GM19468 (cell line): Measurements from ENCODE around the gene PPP1CC.

Experiments
- ATAC-seq: cut with Tn5 transposase; IDR thresholded peaks from one replicate; pipeline ENCODE4 v1.9.1; 2021; ENCODE audit warnings: mild to moderate bottlenecking, moderate library complexity, moderate number of reproducible peaks; ENCODE audit not compliant: unreplicated experiment; ENCODE audit errors: extremely low read depth

Gene PPP1CC

GRCh38 chr12:110690127-110690430 lies 52.6 kb downstream of the PPP1CC start:
- ATAC-seq, result no peak

DNA sequence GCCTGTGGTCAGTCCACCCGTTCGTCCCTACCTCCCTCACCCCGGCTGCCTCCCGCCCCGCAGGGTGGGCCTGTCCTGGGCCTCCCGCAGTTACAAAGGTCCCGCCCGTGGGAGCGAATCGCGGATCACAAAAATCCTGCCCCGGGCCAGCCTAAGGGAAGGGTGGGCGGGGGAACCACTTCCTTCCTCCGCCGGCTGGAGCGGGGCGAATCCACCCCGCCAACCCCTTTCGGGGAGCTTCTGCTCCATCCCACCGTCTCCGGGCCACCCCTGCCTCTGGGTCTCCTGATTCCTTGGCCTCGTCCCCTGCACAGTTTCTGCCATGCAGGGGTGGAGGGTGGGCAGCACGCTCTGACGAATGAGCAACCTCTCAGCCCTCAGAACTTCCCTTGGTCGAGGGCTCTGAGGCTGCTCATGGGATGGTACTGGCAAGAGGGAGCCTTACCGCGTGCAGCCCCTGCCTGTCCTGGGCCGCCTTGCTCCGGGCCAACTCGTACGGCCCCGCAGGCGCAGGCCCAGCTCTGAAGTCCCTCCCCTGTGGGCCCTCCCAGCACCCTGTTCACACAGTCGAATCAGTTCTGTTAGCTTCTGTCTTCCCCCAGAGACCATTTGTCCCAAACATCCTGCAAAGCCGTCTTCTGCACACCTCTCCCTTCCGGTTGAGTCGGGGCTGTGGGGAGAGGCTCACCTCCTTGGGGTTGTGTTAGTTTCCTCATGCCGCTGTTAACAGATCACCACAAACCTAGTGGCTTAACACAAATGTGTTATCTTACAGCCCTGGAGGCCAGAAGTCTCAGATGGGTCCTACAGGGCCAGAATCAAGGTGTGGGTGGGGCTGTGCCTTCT lies 53.2 kb downstream of the PPP1CC start:
- ATAC-seq, result peak; percentile 29

GRCh38 chr12:110688446-110689280 lies 54.0 kb downstream of the PPP1CC start, which contains the start of gene HVCN1:
Gene HVCN1, minus strand, starts transcription at chr12:110689115. Its CDS starts 5,870 bp downstream, at chr12:110683245.
- no peak for ATAC-seq

GRCh38 chr12:110687396-110688169 lies 55.1 kb downstream of the PPP1CC start:
- no peak for ATAC-seq

GRCh38 chr12:110686294-110686903 lies 56.3 kb downstream of the PPP1CC start:
- no peak for ATAC-seq

DNA sequence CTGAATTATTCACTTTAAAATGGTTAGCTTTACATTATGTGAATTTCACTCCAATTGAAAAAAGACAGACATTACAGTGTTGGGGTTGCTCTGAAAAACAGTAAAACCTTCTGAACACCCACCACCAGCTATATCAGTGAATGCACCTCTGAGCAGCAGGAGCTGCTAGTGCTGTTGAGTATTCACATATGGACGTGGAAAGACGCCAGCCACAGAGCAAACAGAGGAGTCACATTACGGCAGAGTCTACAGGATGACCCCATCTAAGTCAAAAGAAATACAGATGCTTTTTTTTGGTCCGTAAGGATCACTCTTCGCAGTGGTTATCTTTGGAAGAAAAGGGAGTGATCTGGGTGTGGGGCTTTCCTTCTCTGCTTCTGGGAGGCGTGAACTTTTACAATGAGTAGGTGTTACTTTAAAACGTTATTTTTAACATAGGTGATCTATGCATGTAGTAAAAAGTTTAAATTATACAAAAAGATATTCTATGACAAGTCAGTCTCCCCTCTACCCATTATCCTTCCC lies 58.3 kb downstream of the PPP1CC start:
- no peak for ATAC-seq

DNA sequence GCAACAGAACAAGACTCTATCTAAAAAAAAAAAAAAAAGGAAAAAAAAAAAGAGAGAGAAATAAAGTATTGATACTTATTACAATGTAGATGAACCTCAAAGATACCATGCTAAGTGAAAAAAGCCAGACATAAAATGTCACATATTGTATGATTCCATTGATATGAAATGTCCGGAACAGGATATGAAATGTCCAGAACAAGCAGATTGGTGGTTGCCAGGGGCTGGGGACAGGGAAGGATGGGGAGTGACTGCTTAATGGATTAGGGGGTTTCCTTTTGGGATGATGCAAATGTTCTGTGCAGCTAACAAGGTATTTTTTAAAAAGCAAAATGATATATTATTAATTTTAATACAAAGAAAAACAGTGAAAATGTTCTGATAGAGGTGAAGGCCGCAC lies 58.8 kb downstream of the PPP1CC start:
- no peak for ATAC-seq

GRCh38 chr12:110680032-110680431 lies 62.7 kb downstream of the PPP1CC start:
- ATAC-seq, result no peak

GRCh38 chr12:110679201-110679600 lies 63.5 kb downstream of the PPP1CC start:
- no peak for ATAC-seq

- no peak for ATAC-seq
Observed at GRCh38 chr12:110677982-110678381, 64.7 kb downstream of the PPP1CC start.

DNA sequence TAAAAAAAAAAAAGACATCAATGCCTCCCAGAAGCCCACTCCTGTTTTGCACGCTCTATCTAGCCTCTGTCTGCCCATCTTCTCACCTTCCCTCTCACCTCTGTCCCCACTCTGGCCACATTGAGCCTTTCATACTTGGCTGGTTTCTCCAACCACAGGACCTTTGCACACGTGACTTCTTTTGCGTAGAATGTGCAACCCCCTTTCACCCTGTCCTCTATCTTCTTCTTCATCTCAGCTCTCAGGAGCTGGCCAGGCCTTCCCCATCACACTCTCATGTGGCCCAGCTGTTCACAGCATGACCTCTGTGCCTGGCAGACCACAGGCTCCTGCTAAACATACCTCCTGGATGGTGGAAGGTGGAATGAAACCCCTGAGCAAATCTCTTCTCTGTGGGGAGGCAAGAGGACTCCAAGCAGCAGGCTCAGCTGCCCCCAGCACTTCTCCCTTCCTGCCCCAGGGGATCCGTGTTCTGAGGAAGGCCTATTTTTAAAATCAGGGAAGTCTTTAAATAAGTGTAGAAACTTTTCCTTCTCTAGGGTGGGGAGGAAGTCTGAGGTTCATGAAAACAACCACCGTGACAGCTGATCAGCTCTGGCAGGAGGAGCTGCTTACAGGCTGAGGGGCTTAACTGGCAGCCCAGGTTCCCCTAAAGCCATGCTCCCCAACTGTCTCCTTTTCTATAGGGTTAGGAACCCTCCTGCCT lies 65.3 kb downstream of the PPP1CC start:
- ATAC-seq, result peak; percentile 57

DNA sequence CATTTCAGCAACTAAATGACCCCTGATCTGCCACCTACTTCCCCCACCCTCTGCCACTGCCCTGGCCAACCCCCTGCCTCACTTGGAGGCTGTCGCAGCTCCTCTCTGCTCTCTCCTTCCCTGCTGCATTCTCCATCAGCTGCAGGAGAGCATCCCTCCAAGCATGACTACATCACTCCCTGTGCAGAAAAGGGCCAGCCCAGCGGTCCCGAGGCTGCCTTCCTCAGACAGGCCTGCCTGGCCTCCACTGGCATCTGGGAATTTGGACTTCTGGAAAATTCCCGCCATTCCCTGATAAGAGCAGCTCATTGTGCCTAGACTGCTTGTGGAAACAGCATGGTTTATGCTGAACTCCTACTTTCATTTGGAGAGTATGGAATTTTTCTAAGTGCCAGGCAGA lies 66.5 kb downstream of the PPP1CC start:
- ATAC-seq, result no peak

DNA sequence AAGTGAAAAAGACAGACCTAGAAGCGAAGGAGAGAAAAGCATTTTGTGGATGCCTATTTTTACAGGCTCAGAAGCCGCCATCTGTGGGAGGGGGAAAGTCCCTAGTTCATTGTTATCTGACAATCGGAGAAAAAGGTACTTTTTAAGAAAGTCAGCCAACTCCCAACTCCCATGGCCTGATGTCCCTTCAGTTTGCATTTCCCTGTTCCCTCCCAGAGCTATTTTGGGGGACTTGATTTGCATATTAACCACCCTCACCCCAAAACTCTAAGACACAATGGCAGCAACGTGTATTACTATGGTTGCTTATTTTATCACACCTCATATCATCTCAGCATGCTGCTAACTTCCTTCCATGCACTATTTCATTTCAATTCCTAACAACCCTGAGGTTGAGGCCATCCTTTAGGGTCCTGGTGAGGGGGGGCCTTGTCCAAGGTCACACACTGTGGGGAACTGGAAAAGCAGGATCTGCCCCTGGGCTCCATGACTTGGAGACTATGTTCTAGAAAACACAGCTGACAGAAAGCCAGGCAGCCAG lies 72.5 kb downstream of the PPP1CC start:
- ATAC-seq, result peak; percentile 24
